T-cell (primary cell): ENCODE measurements around the gene PSG6. TPM values are rescaled to one million over a fixed set of nuclear protein-coding genes. Genes with fewer than 3 reads are reported as not detected.
"Not testable (repeated sequence)": the region's sequence is repeated elsewhere in the genome, so short reads cannot be mapped to it uniquely, and the experiment has no call there.

Experiments
- ATAC-seq, 4 experiments: fragments of 200-7000 bp in 3 of 4; fragments of 150-1000 bp in 1 of 4; cut with Tn5 transposase; replicated peaks in 1 of 4; 1 replicate in 3 of 4; 2 replicates in 1 of 4; pipeline ENCODE4 v1.10.0; 2021; ENCODE audit warnings: moderate library complexity in 3 of 4, mild to moderate bottlenecking in 2 of 4, moderate number of reproducible peaks in 1 of 4
- CTCF ChIA-PET, 2 donors: fragments of 300-600 bp; sonication (Branson Sonifier 250); formaldehyde crosslinking; loops; one replicate each; lab custom pipeline; 2022; ENCODE audit warnings: antibody characterized with exemption in 2 of 2; lab: Charles Lee
- POLR2A ChIA-PET, 2 donors: fragments of 300-600 bp; sonication (Branson Sonifier 250); formaldehyde crosslinking; loops; one replicate each; lab custom pipeline; 2022; ENCODE audit warnings: antibody characterized with exemption in 2 of 2; lab: Charles Lee
- DNase-seq, 35 experiments: peaks; one replicate each; pipeline versions ENCODE4 v3.0.0 to v3.0.0-alpha.2; 2013 to 2023
- H3K27ac ChIP-seq: one replicate; pipeline ENCODE4 v1.5.1; 2013; ENCODE audit warnings: low read length
- H3K27me3 ChIP-seq, 2 experiments: replicated peaks in 1 of 2; 1 replicate in 1 of 2; 2 replicates in 1 of 2; pipeline versions ENCODE4 v1.6.1 to v1.7.0; 2013; ENCODE audit warnings: low read length in 1 of 2, mixed read lengths in 1 of 2; ENCODE audit not compliant: control insufficient read depth in 2 of 2, insufficient read depth in 2 of 2; ENCODE audit errors: extremely low read depth in 1 of 2
- H3K36me3 ChIP-seq, 2 donors: 1 replicate in 1 of 2; 2 replicates in 1 of 2; pipeline versions ENCODE4 v1.6.1 to v1.7.0; 2013; ENCODE audit warnings: low read length in 1 of 2; ENCODE audit not compliant: control insufficient read depth in 2 of 2, insufficient read depth in 1 of 2; ENCODE audit errors: extremely low read depth in 1 of 2
- H3K4me1 ChIP-seq, 2 experiments: 1 replicate in 1 of 2; 2 replicates in 1 of 2; pipeline versions ENCODE4 v1.6.1 to v1.7.0; 2013; ENCODE audit warnings: low read length in 2 of 2, mixed read lengths in 1 of 2; ENCODE audit not compliant: insufficient read depth in 2 of 2, control insufficient read depth in 1 of 2; ENCODE audit errors: extremely low read depth in 1 of 2
- H3K4me3 ChIP-seq, 2 donors: 1 replicate in 1 of 2; 2 replicates in 1 of 2; pipeline versions ENCODE4 v1.5.1 to v1.7.0; 2013; ENCODE audit warnings: mild to moderate bottlenecking in 2 of 2, low read length in 1 of 2, moderate library complexity in 1 of 2; ENCODE audit not compliant: control insufficient read depth in 1 of 2; ENCODE audit errors: extremely low read depth in 1 of 2
- H3K9me3 ChIP-seq: 2 replicates; pipeline ENCODE4 v1.7.0; 2013
- H3K27ac Mint-ChIP-seq, 2 donors: one replicate each; pipeline ENCODE4 v1.8.0; 2020 to 2021; ENCODE audit warnings: mild to moderate bottlenecking in 2 of 2, mixed read lengths in 2 of 2
- H3K27me3 Mint-ChIP-seq, 2 donors: one replicate each; pipeline ENCODE4 v1.8.0; 2021 to 2022; ENCODE audit warnings: mixed read lengths in 2 of 2
- H3K36me3 Mint-ChIP-seq: one replicate; pipeline ENCODE4 v1.8.0; 2021; ENCODE audit warnings: mixed read lengths
- H3K4me1 Mint-ChIP-seq, 3 donors: one replicate each; pipeline ENCODE4 v1.8.0; 2020 to 2022; ENCODE audit warnings: mixed read lengths in 3 of 3, mild to moderate bottlenecking in 1 of 3
- H3K4me3 Mint-ChIP-seq, 3 donors: one replicate each; pipeline ENCODE4 v1.8.0; 2020 to 2022; ENCODE audit warnings: mild to moderate bottlenecking in 3 of 3, mixed read lengths in 3 of 3, moderate library complexity in 3 of 3
- H3K9me3 Mint-ChIP-seq, 3 donors: one replicate each; pipeline ENCODE4 v1.8.0; 2020 to 2022; ENCODE audit warnings: mixed read lengths in 3 of 3
- WGBS: methylation state at CpG from one replicate; pipeline ENCODE4 v1.1.5; 2013; ENCODE audit warnings: missing lambda C conversion rate; ENCODE audit not compliant: insufficient coverage; 5-methylcytosine and 5-hydroxymethylcytosine counted together
- total RNA-seq, 35 experiments: library from RNA in 6 of 35; stranded (reverse) in 6 of 35; fragments of 120-200 nt in 1 of 35; gene quantifications; one replicate each; pipeline versions ENCODE4 v1.2.1 to v1.2.4 and lab custom pipeline; 2013 to 2026

PSG6 gene
- total RNA-seq, 5 donors from 2014 or later (not counting 1 experiment from before 2014, with no cell fraction given): not detected

GRCh38 chr19:42913516-42913915 is 4.2 kb downstream of the PSG6 start:
- CTCF ChIA-PET, H3K36me3 Mint-ChIP-seq, POLR2A ChIA-PET, H3K36me3 ChIP-seq, H3K4me1 ChIP-seq, H3K4me1 Mint-ChIP-seq, H3K27ac Mint-ChIP-seq, H3K9me3 ChIP-seq, ATAC-seq, H3K4me3 ChIP-seq, H3K4me3 Mint-ChIP-seq, H3K27ac ChIP-seq, H3K27me3 ChIP-seq, DNase-seq, H3K9me3 Mint-ChIP-seq: not testable (repeated sequence)
- 40% methylated on average over 1 of the region's 5 CpGs for WGBS
- H3K27me3 Mint-ChIP-seq: peaks cover 0 to 15% of the 10 kb centered on the region in 2 donors

DNA sequence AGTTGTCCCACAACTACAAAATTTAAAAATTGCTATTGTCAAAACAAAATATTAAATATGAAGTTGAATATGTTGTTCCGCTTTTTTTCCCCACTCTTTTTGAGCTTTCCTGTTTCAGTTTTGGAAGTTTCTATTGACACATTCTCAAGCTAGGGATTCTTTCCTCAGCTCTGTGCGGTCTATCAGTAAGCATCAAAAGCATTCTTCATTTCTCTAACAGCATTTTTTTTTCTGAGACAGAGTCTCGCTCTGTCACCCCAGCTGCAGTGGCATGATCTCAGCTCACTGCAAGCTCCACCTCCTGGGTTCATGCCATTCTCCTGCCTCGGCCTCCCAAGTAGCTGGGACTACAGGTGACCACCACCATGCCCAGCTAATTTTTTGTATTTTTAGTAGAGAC is 4.8 kb downstream of the PSG6 start:
- H3K27ac ChIP-seq, H3K9me3 ChIP-seq, H3K36me3 ChIP-seq, H3K27me3 Mint-ChIP-seq, H3K36me3 Mint-ChIP-seq, CTCF ChIA-PET, ATAC-seq, H3K4me1 Mint-ChIP-seq, H3K4me3 ChIP-seq, H3K27ac Mint-ChIP-seq, H3K4me1 ChIP-seq, H3K27me3 ChIP-seq, H3K4me3 Mint-ChIP-seq, POLR2A ChIA-PET, DNase-seq, H3K9me3 Mint-ChIP-seq: not testable (repeated sequence)
- WGBS: 69% methylated on average over 2 of the region's 4 CpGs

- DNase-seq, H3K36me3 ChIP-seq, H3K36me3 Mint-ChIP-seq, H3K4me1 ChIP-seq, POLR2A ChIA-PET, H3K27me3 ChIP-seq, ATAC-seq, H3K4me3 ChIP-seq, CTCF ChIA-PET, H3K9me3 Mint-ChIP-seq, H3K4me3 Mint-ChIP-seq, H3K27ac Mint-ChIP-seq, H3K4me1 Mint-ChIP-seq, H3K9me3 ChIP-seq, H3K27ac ChIP-seq: not testable (repeated sequence)
- no CpG with 5 or more reads among the region's 5 CpGs for WGBS
- peaks cover 0 to 14% of the 10 kb centered on the region in 2 donors for H3K27me3 Mint-ChIP-seq
Measured at GRCh38 chr19:42911731-42912130, 6.0 kb downstream of the PSG6 start.

DNA sequence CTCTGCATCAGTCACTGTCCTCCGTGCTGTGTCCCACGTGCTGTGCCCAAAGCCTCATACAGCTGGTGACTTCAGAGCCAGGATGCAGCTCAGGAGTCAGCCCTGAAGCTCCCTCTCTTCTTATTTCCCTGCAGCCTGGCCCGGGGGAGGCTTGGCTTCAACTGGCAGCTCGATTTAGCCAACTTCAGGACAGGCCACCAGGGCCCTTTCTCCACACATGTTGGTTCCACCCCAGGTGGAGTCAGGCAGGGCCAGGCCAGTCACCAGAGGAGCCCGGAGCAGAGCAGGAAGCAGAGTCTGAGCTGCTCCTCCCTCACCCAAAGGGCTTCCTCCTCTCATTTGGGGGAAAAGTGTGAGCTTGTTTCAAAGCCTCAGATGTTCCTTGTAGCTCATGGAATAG is 11.5 kb downstream of the PSG6 start:
- H3K27ac Mint-ChIP-seq, H3K9me3 Mint-ChIP-seq, H3K4me1 ChIP-seq, DNase-seq, H3K27me3 ChIP-seq, CTCF ChIA-PET, H3K27ac ChIP-seq, H3K36me3 ChIP-seq, POLR2A ChIA-PET, H3K4me1 Mint-ChIP-seq, H3K4me3 ChIP-seq, H3K9me3 ChIP-seq, ATAC-seq, H3K36me3 Mint-ChIP-seq, H3K4me3 Mint-ChIP-seq: not testable (repeated sequence)
- peaks cover 0 to 14% of the 10 kb centered on the region in 2 donors for H3K27me3 Mint-ChIP-seq
- 57% methylated on average over 2 of the region's 5 CpGs for WGBS

GRCh38 chr19:42900561-42900960 is 17.1 kb downstream of the PSG6 start:
- H3K4me3 Mint-ChIP-seq, H3K27ac ChIP-seq, H3K4me3 ChIP-seq, H3K4me1 Mint-ChIP-seq, H3K9me3 Mint-ChIP-seq, CTCF ChIA-PET, H3K27ac Mint-ChIP-seq, DNase-seq, ATAC-seq, POLR2A ChIA-PET, H3K4me1 ChIP-seq, H3K27me3 ChIP-seq, H3K9me3 ChIP-seq, H3K36me3 ChIP-seq, H3K36me3 Mint-ChIP-seq: not testable (repeated sequence)
- 100% methylated on average over 2 of the region's 4 CpGs for WGBS
- peaks cover 0 to 27% of the 10 kb centered on the region in 2 donors for H3K27me3 Mint-ChIP-seq

- H3K4me3 ChIP-seq, ATAC-seq, H3K4me3 Mint-ChIP-seq, H3K27me3 ChIP-seq, H3K36me3 ChIP-seq, H3K27ac ChIP-seq, H3K4me1 ChIP-seq, H3K4me1 Mint-ChIP-seq, H3K36me3 Mint-ChIP-seq, H3K27ac Mint-ChIP-seq, POLR2A ChIA-PET, DNase-seq, CTCF ChIA-PET, H3K9me3 Mint-ChIP-seq, H3K9me3 ChIP-seq: not testable (repeated sequence)
- 85% methylated on average over 10 of the region's 12 CpGs for WGBS
- peaks cover 0 to 27% of the 10 kb centered on the region in 2 donors for H3K27me3 Mint-ChIP-seq
Measured at GRCh38 chr19:42899674-42900073, 18.0 kb downstream of the PSG6 start.

DNA sequence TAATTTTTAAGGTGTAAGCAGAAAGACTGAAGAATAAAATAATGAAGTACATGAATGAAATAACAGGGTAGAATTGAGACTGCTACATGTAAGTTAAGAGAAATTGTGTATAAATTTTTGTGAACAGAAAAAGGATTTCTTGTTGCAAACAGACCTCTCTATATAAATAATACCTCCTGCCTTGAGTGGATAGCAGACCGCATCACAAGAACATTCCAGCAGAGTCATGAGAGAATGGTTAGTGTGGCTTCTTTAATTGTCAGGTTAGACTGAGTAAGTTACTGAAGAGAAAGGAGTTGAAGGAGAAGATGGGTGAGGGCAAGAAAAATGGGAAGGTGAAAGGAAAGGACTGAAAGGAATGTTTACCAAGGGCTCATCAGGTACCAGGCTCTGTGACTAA is 18.6 kb downstream of the PSG6 start:
- WGBS: no CpG with 5 or more reads among the region's 1 CpG
- H3K9me3 Mint-ChIP-seq, H3K4me3 Mint-ChIP-seq, H3K36me3 ChIP-seq, H3K4me1 Mint-ChIP-seq, CTCF ChIA-PET, POLR2A ChIA-PET, H3K4me1 ChIP-seq, H3K27me3 ChIP-seq, H3K4me3 ChIP-seq, H3K36me3 Mint-ChIP-seq, H3K27ac Mint-ChIP-seq, H3K27ac ChIP-seq, DNase-seq, ATAC-seq, H3K9me3 ChIP-seq: not testable (repeated sequence)
- H3K27me3 Mint-ChIP-seq: peaks cover 0 to 26% of the 10 kb centered on the region in 2 donors
